Smooth muscle cell (in vitro differentiated cells): ENCODE data around the gene LDAH. TPM values are rescaled to one million over a fixed set of nuclear protein-coding genes. Genes with fewer than 3 reads are reported as not detected.

Experiments used
- DNase-seq: peaks from one replicate; lab custom pipeline; 2025; ENCODE audit not compliant: unreplicated experiment; lab: John Stamatoyannopoulos, UW
- H2AFZ ChIP-seq: fragments of 200-600 bp; sonication (generic); 2 replicates; pipeline ENCODE4 v1.6.0; 2016; ENCODE audit warnings: antibody characterized with exemption, low read depth, mild to moderate bottlenecking
- H3F3A ChIP-seq: fragments of 200-600 bp; sonication (generic); 2 replicates; pipeline ENCODE4 v1.6.0; 2017; ENCODE audit warnings: antibody characterized with exemption, low read depth
- H3K27ac ChIP-seq: fragments of 200-600 bp; sonication (generic); 2 replicates; pipeline ENCODE4 v1.5.1; 2016; ENCODE audit warnings: low read depth, mild to moderate bottlenecking
- H3K27me3 ChIP-seq: fragments of 200-600 bp; sonication (generic); 2 replicates; pipeline ENCODE4 v1.6.1; 2016; ENCODE audit warnings: low read depth, mild to moderate bottlenecking
- H3K36me3 ChIP-seq: fragments of 200-600 bp; sonication (generic); 2 replicates; pipeline ENCODE4 v1.5.1; 2016; ENCODE audit warnings: low read depth
- H3K4me1 ChIP-seq: fragments of 200-600 bp; sonication (generic); 2 replicates; pipeline ENCODE4 v1.5.1; 2016; ENCODE audit warnings: low read depth
- H3K4me2 ChIP-seq: fragments of 200-600 bp; sonication (generic); 2 replicates; pipeline ENCODE4 v1.6.0; 2016; ENCODE audit warnings: mild to moderate bottlenecking
- H3K4me3 ChIP-seq: fragments of 200-600 bp; sonication (generic); 2 replicates; pipeline ENCODE4 v1.5.1; 2016; ENCODE audit warnings: mild to moderate bottlenecking
- H3K79me2 ChIP-seq: fragments of 200-600 bp; sonication (generic); 2 replicates; pipeline ENCODE4 v1.6.0; 2016; ENCODE audit warnings: low read depth, mild to moderate bottlenecking
- H3K9ac ChIP-seq: fragments of 200-600 bp; sonication (generic); 2 replicates; pipeline ENCODE4 v1.6.0; 2016; ENCODE audit warnings: low read depth
- H3K9me3 ChIP-seq: fragments of 200-600 bp; sonication (generic); replicated peaks from 2 replicates; pipeline ENCODE4 v1.5.1; 2016; ENCODE audit warnings: low read depth
- H4K20me1 ChIP-seq: fragments of 200-600 bp; sonication (generic); 2 replicates; pipeline ENCODE4 v1.6.0; 2016; ENCODE audit warnings: low read depth
- CTCF ChIP-seq: fragments of 200-600 bp; sonication (generic); IDR thresholded peaks from 2 replicates; pipeline ENCODE4 v1.5.1; 2017; ENCODE audit warnings: borderline replicate concordance, mild to moderate bottlenecking, antibody characterized with exemption; ENCODE audit not compliant: insufficient read depth, poor library complexity, severe bottlenecking
- WGBS: methylation state at CpG from one replicate; pipeline ENCODE4 v1.1.7; 2016; ENCODE audit warnings: low lambda C conversion rate; 5-methylcytosine and 5-hydroxymethylcytosine counted together
- polyA plus RNA-seq: library from polyadenylated mRNA; unstranded; fragments of >200 nt; fragmentation: Nextera tagmentation; extraction: Ambion mirVana; gene quantifications from 2 replicates; pipeline ENCODE4 v1.2.1, GENCODE V29; 2016
- total RNA-seq: library from RNA; depleted of rRNA; stranded (reverse); fragments of >200 nt; gene quantifications from 2 replicates; pipeline ENCODE4 v1.2.3, GENCODE V29; 2014

The LDAH gene
- total and polyA plus RNA-seq, 2 experiments from 2014 or later, result 14.9 to 15.7 TPM

DNA sequence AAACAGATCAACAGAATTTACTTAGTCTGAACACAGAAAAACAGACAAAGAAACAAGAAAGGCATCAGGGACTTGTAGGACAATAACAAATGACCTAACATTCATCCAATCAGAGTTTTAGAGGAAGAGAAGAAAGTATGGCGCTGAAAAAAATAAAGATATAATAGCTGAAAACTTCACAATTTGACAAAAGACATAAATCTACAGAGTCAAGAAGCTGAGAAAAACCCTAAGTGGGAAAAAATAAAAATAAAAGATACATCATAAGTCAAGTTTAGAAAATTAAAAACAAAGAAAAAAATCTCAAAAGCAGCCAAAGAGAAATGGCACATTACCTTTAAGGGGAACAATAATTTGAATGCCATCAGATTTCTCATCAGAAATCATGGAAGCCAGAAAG, 7.7 kb downstream of the LDAH start:
- Histone ChIP-seq H3K27ac (no peak overlapping the region), H3K9me3 (no peaks in the 10 kb centered on the region), H4K20me1 (peaks cover 21% of the 10 kb centered on the region), H3K9ac (no peak overlapping the region), H3K4me2 (no peak overlapping the region), H3K4me3 (no peak overlapping the region), H3K79me2 (peaks cover 54% of the 10 kb centered on the region), H3K36me3 (no peaks in the 10 kb centered on the region), H3F3A (no peaks in the 10 kb centered on the region), H2AFZ (no peak overlapping the region), H3K27me3 (no peaks in the 10 kb centered on the region), H3K4me1 (no peaks in the 10 kb centered on the region)
- WGBS, result 97% methylated on average over 1 of the region's 1 CpG
- TF ChIP-seq CTCF, result no peak
- no peak for DNase-seq

DNA sequence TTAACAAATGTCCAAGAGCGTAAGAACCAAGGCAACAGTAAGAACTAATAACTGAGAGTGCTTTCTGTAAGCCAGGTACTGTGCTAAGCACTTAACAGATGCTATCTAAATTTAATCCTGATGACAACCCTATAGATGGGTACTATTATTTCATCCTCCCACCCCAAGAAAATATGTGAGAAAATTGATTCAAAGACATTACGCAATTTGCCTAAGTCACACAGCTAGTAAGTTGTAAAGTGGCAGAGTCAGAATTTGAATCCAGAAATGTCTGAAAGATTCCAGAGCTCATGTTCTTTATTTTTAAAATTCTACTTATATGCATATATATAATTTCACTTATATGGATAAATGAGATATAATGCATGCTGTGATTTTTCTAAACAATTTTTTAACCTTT, 10.1 kb downstream of the LDAH start:
- H3K36me3 ChIP-seq, result no peaks in the 10 kb centered on the region
- TF ChIP-seq CTCF, result no peak
- no peak overlapping the region for H3K9ac ChIP-seq
- H2AFZ ChIP-seq, result no peak overlapping the region
- WGBS, result 95% methylated on average over 2 of the region's 2 CpGs
- H4K20me1 ChIP-seq, result peaks cover 26% of the 10 kb centered on the region
- DNase-seq, result no peak
- H3K27me3 ChIP-seq, result no peaks in the 10 kb centered on the region
- H3K4me1 ChIP-seq, result no peaks in the 10 kb centered on the region
- H3K4me3 ChIP-seq, result no peak overlapping the region
- no peaks in the 10 kb centered on the region for H3K9me3 ChIP-seq
- no peak overlapping the region for H3K27ac ChIP-seq
- H3K79me2 ChIP-seq, result peaks cover 50% of the 10 kb centered on the region
- no peak overlapping the region for H3K4me2 ChIP-seq
- no peaks in the 10 kb centered on the region for H3F3A ChIP-seq

DNA sequence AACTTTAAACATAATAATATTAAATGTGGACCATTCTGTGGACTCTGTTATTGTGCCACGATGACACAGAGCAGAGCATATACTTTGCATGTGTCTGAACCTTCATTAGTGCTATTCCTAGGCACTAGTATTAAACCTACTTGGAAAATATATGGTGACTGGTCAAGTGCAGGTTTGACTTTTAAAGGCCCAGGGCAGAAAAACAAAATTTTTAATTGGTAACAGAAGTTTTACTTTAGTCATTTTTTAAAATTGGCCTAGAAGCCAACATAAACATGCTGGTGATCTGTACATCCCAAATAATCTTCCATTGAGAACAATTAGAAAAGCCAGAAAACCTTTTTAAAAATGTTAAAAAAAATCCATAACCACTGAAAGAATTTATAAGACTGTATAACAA, 16.6 kb downstream of the LDAH start:
- Histone ChIP-seq H3K4me2 (no peak overlapping the region), H3K9me3 (no peaks in the 10 kb centered on the region), H3K79me2 (peaks cover 38% of the 10 kb centered on the region), H3K27ac (no peak overlapping the region), H3K27me3 (no peaks in the 10 kb centered on the region), H3F3A (no peaks in the 10 kb centered on the region), H2AFZ (no peak overlapping the region), H3K4me1 (no peaks in the 10 kb centered on the region), H3K36me3 (no peaks in the 10 kb centered on the region), H3K4me3 (no peak overlapping the region), H4K20me1 (peaks cover 56% of the 10 kb centered on the region), H3K9ac (no peak overlapping the region)
- WGBS, result 94% methylated on average over 1 of the region's 1 CpG
- DNase-seq, result no peak
- TF ChIP-seq CTCF, result no peak

DNA sequence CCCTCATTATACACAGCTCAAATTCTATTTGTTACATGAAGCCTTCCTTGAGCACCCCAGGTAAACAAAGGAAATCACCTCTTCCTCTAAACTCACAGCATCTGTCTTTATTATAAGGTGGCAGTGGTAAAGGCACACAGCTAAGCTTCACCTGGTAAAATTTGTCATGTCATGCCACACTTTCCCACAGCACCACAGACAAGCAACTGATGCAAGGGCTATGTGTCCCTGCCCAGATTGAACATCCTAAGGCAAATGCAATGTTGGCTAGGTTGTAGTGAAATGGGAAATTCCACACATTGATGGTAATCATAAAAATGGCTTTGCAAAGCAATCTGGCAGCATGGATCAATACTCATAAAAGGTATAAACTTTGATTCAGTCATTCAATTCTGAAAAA, 18.9 kb downstream of the LDAH start:
- Histone ChIP-seq H3F3A (no peaks in the 10 kb centered on the region), H3K27me3 (no peaks in the 10 kb centered on the region), H3K79me2 (peaks cover 37% of the 10 kb centered on the region), H2AFZ (no peak overlapping the region), H3K9me3 (no peaks in the 10 kb centered on the region), H3K4me1 (no peaks in the 10 kb centered on the region), H3K4me3 (no peak overlapping the region), H3K4me2 (no peak overlapping the region), H4K20me1 (peaks cover 63% of the 10 kb centered on the region), H3K27ac (no peak overlapping the region), H3K9ac (no peak overlapping the region), H3K36me3 (no peaks in the 10 kb centered on the region)
- TF ChIP-seq CTCF, result no peak
- no peak for DNase-seq
